Right lung (tissue), 5 donors: ENCODE results near the gene HMGXB3. TPM values are rescaled to one million over a fixed set of nuclear protein-coding genes. Genes with fewer than 3 reads are reported as not detected.

Source experiments
- DNase-seq, 2 donors: peaks; one replicate each; pipeline ENCODE4 v3.0.0-alpha.2; 2013
- polyA plus RNA-seq, 5 donors: library from polyadenylated mRNA; unstranded; fragments of 120-200 nt; gene quantifications; one replicate each; pipeline versions ENCODE4 v1.2.1 to v1.2.3, GENCODE V29; 2013; ENCODE audit warnings: inconsistent platforms in 1 of 5, low replicate concordance in 1 of 5; ENCODE audit not compliant: insufficient read length in 5 of 5, insufficient read depth in 1 of 5

Gene HMGXB3
- polyA plus RNA-seq, 5 donors, result 32.9 to 47.0 (median 40.3) TPM

DNA sequence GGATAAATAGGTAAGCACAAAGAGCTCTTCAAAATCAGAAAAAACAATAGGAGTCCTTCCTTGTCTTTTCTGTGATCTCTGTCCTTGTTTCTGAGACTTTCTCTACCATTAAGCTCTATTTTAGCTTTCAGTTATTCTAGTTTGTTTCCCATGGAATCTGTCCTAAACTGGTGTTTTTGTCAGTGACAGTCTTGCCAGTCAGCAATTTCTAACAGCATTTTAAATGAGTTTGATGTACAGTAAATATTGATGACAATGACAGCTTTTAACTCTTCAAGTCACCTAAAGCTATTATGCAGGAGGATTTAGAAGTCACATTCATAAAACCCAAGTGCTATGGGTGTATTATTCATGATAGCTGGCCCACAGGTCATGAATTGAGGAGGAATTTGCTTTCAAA, 18.0 kb upstream of the HMGXB3 start:
- no peak for DNase-seq

DNA sequence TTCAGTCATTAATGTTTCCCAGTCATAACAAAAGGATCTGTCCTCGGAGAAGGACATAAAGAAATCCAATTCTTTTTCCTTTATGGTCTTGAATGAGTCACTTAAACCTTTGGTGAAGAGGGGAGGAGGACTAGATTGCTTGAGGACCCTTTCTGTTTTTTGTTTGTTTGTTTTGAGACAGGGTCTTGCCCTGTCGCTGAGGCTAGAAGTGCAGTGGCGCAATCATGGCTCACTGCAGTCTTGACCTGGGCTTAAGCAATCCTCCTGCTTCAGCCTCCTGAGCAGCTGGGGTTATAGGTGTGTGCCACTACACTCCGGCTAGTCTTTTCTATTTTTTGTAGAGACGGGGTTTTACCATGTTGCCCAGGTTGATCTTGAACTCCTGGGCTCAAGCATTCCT, 12.4 kb upstream of the HMGXB3 start:
- DNase-seq, result no peak

DNA sequence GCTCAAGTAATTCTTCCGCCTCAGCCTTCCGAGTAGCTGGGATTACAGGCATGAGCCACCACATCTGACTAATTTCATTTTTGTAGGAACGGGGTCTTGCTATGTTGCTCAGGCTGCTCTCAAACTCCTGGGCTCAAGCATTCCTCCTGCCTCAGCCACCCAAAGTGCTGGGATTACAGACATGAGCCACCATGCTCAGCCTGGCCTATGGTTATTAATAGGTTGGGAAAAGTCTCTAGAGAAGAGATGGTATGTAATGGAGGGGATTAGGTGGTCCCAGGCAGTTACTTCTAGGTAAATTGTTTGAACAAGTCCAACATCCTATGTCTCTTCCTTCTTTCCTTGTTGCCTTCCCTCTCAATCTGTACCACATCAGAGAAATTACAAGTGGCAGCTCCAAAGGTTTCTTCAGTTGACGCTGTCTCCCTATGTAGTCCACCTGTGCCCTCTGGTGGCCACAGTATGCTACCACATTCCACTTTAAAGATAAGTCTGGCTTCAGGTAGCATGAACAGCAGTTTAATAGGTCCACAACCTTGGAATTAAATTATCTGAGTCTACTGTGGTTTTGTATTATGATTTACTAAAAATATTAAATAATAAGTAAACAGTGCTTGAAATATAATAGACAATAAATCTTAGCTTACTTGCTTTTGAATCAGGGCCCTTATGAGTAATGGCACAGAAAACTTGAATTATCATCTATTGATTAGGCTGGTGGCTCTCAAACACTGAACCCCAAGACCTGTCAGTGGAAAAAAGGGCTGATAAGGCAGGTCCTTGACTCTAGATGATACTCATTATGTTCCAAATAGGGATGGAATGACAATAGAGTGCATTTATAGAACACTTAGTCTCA, 9.8 kb upstream of the HMGXB3 start:
- DNase-seq, result peak; percentile 55 to 62

DNA sequence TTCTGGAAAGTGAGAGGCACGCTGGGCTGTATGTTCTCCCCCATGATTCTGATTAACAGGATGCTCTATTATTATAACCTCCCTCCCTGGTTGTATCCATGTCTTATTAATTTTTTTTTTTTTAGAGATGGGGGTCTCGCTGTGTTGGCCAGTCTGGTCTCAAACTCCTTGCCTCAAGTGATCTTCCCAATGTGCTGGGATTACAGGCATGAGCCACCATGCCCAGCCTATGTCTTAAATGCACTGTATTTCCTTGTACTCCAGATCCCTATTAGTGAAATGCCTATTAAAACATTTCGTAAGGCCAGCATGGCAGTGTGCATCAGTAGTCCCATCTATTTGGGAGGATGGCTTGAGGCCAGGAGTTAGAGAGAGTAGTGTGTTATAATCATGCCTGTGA, 7.1 kb upstream of the HMGXB3 start:
- no peak for DNase-seq

DNA sequence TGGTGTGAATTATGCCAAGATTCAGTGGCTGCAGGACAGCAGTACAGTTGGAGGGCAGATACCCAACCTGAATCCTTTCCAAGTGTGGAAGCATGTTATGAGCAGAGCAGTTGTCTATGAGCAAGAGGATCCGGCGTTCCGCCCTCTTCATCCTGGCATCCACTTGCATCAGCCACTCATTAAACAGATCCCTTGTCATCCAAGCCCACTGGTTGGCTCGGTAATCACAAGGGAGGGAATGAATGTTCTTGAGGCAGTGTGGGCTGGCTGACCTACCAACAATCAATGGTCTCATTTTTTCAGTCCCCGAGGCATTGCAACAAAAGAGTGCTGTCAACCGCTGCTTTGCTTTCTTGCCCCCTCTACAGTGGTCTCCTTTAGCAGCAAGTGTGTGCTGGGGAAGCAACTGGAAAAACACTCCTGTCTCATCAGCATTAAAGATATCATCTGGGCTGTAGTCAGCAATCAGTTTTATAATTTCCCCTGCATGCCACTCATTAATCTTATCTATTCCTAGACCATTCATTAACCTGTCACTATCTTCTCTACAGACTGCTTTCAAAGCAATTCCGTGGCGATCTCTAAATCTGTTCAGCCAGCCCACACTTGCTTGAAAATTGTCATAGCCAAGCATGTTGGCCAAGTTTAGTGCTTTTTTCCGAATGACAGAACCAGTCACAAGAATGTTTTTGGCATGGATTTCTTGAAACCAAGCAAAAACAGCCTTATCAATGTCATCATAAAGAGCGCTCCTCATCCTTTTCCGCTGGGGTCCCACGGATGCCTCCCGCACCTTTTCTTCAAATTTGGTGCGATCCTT, 4.9 kb upstream of the HMGXB3 start:
- DNase-seq, result no peak

DNA sequence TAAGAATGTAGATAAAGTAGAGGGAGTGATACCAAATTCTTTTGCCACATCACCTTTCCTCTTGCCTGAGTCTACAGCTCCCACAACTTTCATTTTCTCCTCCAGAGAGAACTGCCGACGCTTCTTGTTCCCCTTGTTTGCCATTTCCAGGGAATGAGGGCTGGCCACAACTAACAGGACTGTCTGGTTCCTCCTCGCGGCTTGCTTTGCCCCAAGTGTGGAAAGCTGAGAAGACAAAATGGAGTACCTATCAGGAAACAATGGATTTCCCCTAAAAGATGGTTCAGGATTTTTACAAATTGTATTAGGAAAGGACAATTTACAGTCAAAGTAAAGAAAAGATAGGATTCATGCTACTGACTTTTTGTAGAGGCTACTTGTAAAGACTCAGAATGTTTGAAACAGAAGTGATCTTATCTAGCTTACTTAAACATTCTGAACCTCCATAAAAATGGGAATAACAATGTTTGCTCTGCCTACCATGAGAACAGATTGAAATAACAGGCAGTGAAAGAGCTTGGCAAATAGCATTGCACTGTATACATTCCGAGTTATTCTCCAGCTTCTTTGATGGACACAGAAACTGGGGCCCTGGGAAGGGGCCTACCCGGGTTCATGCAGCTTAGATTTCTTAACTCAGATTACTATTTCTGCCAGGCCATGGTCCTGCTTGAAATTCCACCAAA, 4.2 kb upstream of the HMGXB3 start:
- peak in 1 of 2 donors; percentile 1 for DNase-seq

DNA sequence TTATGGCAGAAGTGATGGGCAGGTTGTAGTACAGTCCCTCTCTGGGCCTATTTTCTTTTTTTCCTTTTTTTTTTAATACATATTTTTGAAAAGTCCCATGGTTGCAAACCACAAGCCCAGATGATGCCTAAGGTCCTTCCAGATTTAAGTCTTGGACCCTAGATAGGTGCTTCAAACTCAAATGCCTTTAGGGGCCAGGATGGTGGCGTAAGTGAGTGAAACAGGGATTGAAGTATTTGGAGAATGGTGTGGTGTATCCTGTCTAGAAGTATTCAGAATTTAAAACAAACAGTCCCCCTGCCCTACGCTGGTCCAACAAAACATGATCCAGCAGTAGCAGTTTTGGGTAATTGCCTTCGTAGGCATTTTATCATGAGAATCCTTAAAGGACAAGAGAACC, 2.3 kb upstream of the HMGXB3 start:
- DNase-seq, result no peak

DNA sequence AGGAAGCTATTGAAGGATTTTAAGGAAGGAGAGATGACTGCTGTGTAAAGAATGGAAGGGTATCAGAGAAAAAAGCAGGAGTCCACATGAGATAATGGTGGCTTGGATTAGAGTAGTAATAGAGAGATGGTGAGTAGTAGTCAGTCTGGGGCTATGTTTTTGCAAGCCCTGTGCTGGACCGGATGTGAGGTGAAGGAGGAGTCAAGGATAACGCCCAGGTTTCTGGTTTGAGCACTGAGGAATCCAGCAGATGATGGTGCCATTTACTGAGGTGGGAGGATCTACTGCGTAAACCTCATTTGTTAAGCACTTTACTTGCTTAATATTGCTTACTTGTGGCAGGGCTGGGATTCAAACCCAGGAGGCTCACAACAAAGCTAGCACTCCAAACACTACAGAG, 1.2 kb upstream of the HMGXB3 start:
- DNase-seq, result no peak

DNA sequence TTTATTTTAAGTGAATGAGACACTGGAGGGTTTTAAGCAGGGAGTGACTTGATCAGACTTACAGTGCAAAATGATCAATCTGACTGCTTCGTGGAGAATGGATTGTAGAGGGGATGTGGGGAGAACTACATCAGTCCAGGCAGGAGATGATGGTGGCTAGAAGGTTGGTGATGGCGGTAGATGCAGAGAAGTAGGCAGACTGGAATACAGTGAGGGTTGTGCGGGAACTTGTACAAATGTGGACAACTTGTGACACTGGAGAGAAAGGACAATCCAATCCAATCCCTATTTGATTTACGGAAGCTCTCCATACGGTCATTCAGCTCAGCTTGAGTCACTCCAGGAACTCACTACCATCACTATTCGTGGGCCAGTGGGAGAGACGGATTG, 678 bp upstream of the HMGXB3 start:
- DNase-seq, result no peak

DNA sequence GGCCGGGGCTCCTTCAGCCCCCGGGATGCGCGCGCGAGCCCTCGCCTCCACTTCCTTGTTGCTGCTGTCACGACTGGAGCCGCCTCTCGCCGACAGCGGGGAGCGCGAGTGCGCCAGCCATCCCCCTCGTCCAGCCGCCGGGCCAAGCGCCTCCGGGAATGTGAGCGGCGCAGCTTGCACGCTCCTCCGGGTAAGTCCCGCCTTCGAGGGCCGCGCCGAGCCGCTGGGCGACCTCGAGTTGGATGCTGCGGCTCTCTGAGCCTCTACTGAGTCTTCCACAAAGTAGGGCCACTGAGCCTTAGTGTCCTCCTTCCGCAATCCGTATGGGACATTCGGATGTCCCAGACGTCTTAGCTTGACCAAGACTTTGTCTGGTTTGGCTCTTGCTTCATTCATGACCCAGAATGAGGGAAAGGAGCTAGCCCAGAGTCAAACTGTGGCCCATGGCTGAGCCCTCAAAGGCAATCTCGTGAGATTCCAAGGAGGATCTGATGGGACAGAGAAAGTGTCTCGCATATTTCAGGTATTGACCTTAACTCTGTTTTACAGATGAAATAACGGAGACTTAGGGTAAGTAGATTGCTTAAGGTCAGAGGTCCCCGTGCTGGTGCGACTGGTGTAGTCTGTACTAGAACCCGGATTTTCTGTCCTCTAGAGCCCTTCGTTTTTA, 586 bp downstream of the HMGXB3 start:
- no peak for DNase-seq

DNA sequence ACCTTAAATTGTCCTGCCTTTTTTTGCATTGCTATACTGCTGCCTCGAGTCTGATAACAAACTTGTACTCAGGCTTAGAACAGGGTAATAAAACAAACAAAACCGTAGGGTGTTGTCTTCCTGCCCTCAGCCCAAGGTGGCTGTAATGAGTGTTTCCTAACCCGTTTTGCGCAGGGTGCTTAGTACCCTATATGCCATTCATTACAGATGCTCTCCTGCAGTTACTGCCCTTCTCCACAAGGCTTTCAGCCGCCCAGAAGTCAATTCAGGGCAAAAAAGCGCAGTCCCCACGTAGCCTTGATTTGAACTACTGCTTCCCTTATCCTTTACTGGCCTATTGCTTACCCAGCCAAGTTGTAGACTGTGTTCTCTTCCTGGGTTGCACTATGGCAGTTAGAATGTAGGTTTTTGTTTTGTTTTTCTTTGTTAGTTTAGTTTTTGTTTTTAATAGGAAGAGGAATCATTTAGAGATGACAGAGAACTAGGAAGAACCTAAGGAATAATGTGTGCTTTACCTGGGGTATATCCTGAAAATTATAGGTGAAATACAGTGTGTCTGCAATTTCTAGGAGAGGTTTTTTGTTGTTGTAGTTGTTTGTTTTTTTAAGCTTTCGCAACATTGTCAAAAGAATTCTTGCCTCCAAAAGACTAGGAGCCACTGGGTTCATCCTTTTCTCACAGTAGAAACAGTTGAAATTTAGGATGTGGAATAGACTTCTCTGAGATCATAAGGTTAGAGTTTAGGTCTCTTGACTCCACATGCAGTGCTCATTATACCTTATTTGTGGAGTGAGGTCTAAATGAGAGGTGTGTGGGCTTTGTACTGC, 1.3 kb downstream of the HMGXB3 start:
- no peak for DNase-seq

DNA sequence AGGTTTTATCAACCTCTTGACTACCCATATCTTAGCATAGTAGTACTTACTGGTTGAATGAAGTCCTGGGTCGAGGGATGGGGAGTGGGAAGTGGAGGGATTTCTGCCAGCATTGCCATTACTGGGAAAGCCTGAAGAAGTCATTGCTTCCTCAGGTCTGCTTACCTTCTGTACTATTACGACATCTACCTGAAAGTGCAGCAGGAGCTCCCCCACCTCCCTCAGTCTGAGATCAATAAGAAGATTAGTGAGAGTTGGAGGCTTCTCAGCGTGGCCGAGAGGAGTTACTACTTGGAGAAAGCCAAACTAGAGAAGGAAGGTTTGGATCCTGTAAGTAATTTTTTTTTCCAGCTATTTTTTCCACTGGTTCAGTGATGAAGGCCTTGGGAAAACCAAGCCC, 5.8 kb downstream of the HMGXB3 start:
- DNase-seq, result no peak

DNA sequence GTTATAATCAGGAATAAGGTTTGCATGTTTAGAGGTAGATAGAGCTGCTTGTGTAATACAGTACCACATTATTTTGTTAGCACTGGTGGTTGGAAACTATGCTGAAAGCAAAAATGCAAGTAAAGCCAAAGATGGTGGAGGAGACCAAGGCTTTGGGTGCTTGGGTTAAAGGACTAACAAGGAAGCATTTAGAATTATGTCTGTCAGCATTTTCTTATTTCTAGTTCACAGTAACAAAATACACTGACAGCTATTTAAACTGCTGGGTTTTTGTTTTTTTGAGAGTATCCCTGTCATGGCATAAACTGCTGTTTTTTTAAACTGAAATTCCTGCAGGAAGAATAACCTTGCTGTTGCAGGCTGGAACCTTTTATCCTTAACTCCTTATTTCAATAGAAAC, 6.5 kb downstream of the HMGXB3 start:
- no peak for DNase-seq

DNA sequence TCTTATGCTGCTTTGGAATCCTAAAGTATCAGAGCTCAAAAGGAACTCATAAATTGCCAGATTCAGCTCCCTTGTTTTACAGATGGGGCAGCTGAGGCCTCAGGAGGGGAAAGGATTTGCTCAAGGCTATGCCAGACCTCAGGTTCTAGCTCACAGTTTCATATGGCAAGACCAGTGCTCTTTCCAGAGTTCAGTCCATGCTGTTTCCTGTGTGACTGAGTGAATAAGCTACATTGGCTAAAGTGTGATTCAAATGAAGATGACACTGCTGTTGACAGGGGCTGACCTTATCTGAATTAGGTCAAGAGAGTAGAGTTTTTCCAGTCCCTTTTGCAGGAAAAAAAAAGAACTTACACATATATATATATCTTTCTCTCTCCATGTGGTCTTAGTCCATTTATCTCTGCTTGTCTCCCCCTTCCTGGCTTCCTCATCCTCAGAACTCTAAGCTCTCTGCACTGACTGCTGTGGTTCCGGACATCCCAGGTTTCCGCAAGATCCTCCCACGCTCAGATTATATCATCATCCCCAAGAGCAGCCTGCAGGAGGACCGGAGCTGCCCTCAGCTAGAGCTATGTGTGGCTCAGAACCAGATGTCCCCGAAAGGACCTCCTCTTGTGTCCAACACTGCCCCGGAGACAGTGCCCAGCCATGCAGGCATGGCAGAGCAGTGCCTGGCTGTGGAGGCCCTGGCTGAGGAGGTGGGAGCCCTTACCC, 9.3 kb downstream of the HMGXB3 start:
- no peak for DNase-seq

DNA sequence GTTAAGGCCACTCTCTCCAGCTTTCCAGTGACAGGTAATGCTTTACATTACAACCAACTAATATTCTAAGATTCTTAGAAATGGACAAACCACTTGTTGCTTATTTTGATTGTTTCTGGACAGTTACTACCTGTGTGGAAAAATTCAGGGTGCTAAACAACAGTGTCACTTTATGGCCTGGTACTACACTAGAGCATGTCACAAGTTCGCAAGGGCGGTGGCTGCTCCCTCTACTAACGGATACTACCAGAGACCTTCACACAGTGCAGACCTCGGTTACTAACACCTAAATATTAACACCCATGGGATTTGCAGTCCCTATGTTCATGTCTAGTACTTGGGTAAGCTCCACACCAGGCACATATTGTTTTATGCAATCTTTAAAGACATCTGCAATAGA, 13.4 kb downstream of the HMGXB3 start:
- DNase-seq, result no peak

DNA sequence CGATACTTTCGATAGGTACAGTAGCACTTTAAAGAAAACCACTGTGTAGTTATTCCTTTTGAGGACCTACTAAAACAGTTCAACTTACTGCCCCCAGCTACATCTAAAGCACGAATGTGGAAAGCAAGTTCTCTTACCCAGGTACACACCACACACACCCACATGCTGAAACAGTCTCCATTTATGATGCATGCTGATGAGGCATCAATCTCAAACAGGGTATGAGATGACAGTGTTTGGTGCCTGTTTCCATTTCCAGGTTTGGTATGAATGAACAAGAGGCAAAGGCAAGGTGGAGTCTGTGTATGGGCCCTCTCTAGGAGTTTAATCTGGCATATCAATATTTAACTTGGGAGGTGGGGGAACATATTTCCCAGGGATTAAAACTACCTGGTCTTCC, 13.9 kb downstream of the HMGXB3 start:
- DNase-seq, result no peak

DNA sequence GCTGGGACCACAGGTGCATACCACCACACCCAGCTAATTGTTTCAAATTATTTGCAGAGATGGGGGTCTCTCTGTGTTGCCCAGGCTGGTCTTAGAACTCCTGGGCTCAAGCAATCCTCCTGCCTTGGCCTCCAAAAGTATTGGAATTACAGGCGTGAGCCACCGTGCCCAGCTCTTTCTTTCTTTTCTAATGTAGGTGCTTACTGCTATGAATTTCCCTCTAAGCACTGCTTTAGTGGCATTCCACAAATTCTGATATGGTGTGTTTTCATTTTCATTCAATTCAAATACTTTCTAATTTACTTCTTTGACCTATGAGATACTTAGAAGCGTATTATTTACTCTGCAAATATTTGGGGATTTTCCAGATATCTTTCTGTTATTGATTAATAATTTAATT, 14.9 kb downstream of the HMGXB3 start:
- DNase-seq, result no peak

DNA sequence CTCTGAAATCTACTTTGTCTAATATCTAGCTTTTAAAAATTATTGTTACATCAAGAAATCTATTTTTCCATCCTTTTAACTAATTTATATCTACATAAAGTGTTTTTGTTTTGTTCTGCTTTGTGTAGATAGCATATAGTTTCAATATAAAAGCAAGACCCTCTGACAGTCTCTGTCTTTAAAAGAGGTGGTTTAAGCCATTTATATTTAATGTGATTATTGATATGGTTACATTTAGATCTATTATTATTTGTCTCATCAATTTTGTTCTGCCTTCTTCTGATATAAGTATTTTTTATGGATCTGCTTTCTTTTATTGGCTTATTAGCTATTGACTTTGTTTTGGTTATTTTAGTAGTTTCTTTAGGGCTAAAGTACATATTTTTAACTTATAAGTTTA, 16.0 kb downstream of the HMGXB3 start:
- no peak for DNase-seq

DNA sequence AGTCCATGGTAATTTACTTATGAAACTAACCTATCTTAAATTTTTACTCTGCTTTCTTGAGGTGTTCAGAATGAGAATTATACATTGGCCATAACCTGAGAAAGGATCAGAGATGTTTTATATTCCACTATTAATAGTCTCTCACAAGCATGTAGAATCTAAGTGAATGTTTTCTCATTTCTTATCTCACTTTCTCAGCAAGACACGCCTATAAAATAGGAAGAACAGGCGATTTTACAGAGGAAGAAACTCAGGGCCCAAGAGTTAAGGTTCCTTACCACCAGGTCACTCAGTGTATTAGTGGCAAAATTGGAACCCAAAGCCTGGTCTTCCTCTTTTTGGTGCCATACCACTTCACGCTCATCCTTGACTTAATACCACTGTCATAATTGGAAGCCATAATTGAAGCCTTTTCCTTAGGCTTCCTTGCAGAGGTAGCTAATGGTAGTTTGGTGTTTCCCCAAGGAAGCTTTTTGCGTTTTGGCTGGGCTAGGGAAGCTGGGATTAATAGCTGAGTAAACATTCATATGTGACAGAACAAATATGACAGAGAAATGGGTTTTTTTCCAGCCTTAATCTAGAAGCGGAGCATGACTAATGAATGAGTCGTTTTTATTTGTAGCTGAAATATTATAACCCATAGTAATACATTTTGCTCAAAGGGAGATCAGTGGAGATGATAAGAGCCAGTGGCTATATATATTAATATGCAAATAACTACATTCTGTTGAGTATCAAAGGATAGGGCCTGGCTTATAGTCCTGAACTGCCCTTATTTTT, 16.9 kb downstream of the HMGXB3 start:
- DNase-seq, result no peak

DNA sequence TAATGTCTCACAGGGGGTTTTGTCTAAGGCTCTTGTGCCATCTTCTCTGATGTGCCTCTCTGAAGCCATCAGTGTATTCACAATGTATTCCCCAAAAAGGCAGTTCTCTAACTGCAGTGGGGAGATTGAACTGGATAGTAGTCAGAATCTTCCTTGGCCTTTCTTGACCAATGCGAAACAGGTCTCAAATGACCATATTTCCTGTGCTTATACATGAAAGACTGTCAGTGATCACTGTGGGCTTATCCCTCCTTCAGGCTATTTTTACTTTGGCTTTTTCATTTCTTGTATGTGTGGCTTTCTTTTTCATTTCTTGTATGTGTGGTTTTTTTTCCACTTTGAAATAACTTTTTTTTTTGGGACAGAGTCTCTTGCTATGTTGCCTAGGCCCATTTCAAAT, 19.7 kb downstream of the HMGXB3 start:
- DNase-seq, result no peak
